H9 (cell line): ENCODE measurements around the gene PPP1R14C. TPM values are rescaled to one million over a fixed set of nuclear protein-coding genes. Genes with fewer than 3 reads are reported as not detected.

Experiments
- DNase-seq: peaks from one replicate; pipeline ENCODE4 v3.0.0-alpha.2; 2017
- H2AFZ ChIP-seq: one replicate; pipeline ENCODE4 v1.6.1; 2013; ENCODE audit warnings: mild to moderate bottlenecking, low read length, control low read depth, moderate library complexity
- H2AK5ac ChIP-seq: 2 replicates; pipeline ENCODE4 v1.6.1; 2013; ENCODE audit warnings: low read length, control low read depth, mixed read lengths; ENCODE audit not compliant: insufficient read length
- H2BK120ac ChIP-seq: one replicate; pipeline ENCODE4 v1.6.1; 2013; ENCODE audit warnings: low read depth, mild to moderate bottlenecking, low read length, control low read depth, inconsistent platforms; ENCODE audit not compliant: poor library complexity, severe bottlenecking
- H2BK12ac ChIP-seq: 2 replicates; pipeline ENCODE4 v1.6.1; 2013; ENCODE audit warnings: low read length, control low read depth, mixed read lengths, low read depth; ENCODE audit not compliant: insufficient read length
- H2BK15ac ChIP-seq: 2 replicates; pipeline ENCODE4 v1.6.1; 2013; ENCODE audit warnings: low read depth, low read length, control low read depth
- H2BK20ac ChIP-seq: one replicate; pipeline ENCODE4 v1.6.1; 2013; ENCODE audit warnings: low read depth, mild to moderate bottlenecking, low read length, control low read depth, inconsistent platforms; ENCODE audit not compliant: poor library complexity, severe bottlenecking
- H2BK5ac ChIP-seq: 2 replicates; pipeline ENCODE4 v1.6.1; 2013; ENCODE audit warnings: low read length, control low read depth, mixed read lengths; ENCODE audit not compliant: insufficient read length
- H3K14ac ChIP-seq: 2 replicates; pipeline ENCODE4 v1.6.1; 2013; ENCODE audit warnings: low read length, control low read depth; ENCODE audit not compliant: insufficient read depth
- H3K18ac ChIP-seq: 2 replicates; pipeline ENCODE4 v1.6.1; 2013; ENCODE audit warnings: low read depth, mild to moderate bottlenecking, mixed read lengths, low read length, control low read depth; ENCODE audit not compliant: insufficient read length
- H3K23ac ChIP-seq: 2 replicates; pipeline ENCODE4 v1.6.1; 2013; ENCODE audit warnings: low read length, control low read depth, mixed read lengths, low read depth; ENCODE audit not compliant: insufficient read length
- H3K23me2 ChIP-seq: 2 replicates; pipeline ENCODE4 v1.6.1; 2013; ENCODE audit warnings: low read depth, mild to moderate bottlenecking, mixed read lengths, low read length, control low read depth; ENCODE audit not compliant: insufficient read length, poor library complexity, severe bottlenecking
- H3K27ac ChIP-seq: 2 replicates; pipeline ENCODE4 v1.5.1; 2013; ENCODE audit warnings: low read length, control low read depth, mixed read lengths, low read depth; ENCODE audit not compliant: insufficient read length
- H3K27me3 ChIP-seq: 2 replicates; pipeline ENCODE4 v1.6.1; 2013; ENCODE audit warnings: low read length, control low read depth, inconsistent platforms; ENCODE audit not compliant: insufficient read depth
- H3K4ac ChIP-seq: 2 replicates; pipeline ENCODE4 v1.6.1; 2013; ENCODE audit warnings: low read depth, mild to moderate bottlenecking, control low read depth, inconsistent platforms, low read length, moderate library complexity
- H3K4me1 ChIP-seq: 2 replicates; pipeline ENCODE4 v1.6.1; 2013; ENCODE audit warnings: low read length, control low read depth, inconsistent platforms; ENCODE audit not compliant: insufficient read depth
- H3K4me2 ChIP-seq: 2 replicates; pipeline ENCODE4 v1.6.1; 2013; ENCODE audit warnings: low read length, control low read depth, mixed read lengths; ENCODE audit not compliant: insufficient read length, insufficient read depth
- H3K56ac ChIP-seq: 2 replicates; pipeline ENCODE4 v1.6.1; 2013; ENCODE audit warnings: low read depth, mild to moderate bottlenecking, mixed read lengths, low read length, control low read depth; ENCODE audit not compliant: insufficient read length
- H3K79me1 ChIP-seq: 2 replicates; pipeline ENCODE4 v1.6.1; 2013; ENCODE audit warnings: low read depth, mild to moderate bottlenecking, moderate library complexity, low read length, control low read depth, inconsistent platforms; ENCODE audit not compliant: insufficient read depth, poor library complexity, severe bottlenecking
- H3K79me2 ChIP-seq: 2 replicates; pipeline ENCODE4 v1.6.1; 2013; ENCODE audit warnings: low read length, control low read depth, inconsistent platforms; ENCODE audit not compliant: insufficient read depth
- H3K9ac ChIP-seq: 2 replicates; pipeline ENCODE4 v1.6.1; 2013; ENCODE audit warnings: low read length, control low read depth, mixed read lengths; ENCODE audit not compliant: insufficient read length; ENCODE audit errors: extremely low read depth
- H3K9me3 ChIP-seq: one replicate; pipeline ENCODE4 v1.6.1; 2013; ENCODE audit warnings: low read depth, low read length, inconsistent platforms; ENCODE audit not compliant: control insufficient read depth
- H3T11ph ChIP-seq: one replicate; pipeline ENCODE4 v1.6.1; 2013; ENCODE audit warnings: mild to moderate bottlenecking, low read length, control low read depth, inconsistent platforms
- H4K20me1 ChIP-seq: one replicate; pipeline ENCODE4 v1.6.1; 2013; ENCODE audit not compliant: control insufficient read depth, insufficient read length, insufficient read depth
- H4K5ac ChIP-seq: 2 replicates; pipeline ENCODE4 v1.6.1; 2013; ENCODE audit warnings: low read depth, mild to moderate bottlenecking, mixed read lengths, low read length, control low read depth; ENCODE audit not compliant: insufficient read length
- H4K8ac ChIP-seq: replicated peaks from 2 replicates; pipeline ENCODE4 v1.6.1; 2013; ENCODE audit warnings: low read length, control low read depth, mixed read lengths, low read depth; ENCODE audit not compliant: insufficient read length
- H4K91ac ChIP-seq: 2 replicates; pipeline ENCODE4 v1.6.1; 2013; ENCODE audit warnings: low read depth, mild to moderate bottlenecking, moderate library complexity, mixed read lengths, low read length, control low read depth; ENCODE audit not compliant: insufficient read length
- H3K27ac Mint-ChIP-seq, 3 experiments: 2 replicates in 2 of 3; 3 replicates in 1 of 3; pipeline ENCODE4 v1.8.0; 2020 to 2021; ENCODE audit warnings: mixed read lengths in 3 of 3, mild to moderate bottlenecking in 1 of 3, moderate library complexity in 1 of 3
- H3K27me3 Mint-ChIP-seq: 2 replicates; pipeline ENCODE4 v1.8.0; 2021; ENCODE audit warnings: low read depth, mild to moderate bottlenecking, moderate library complexity, mixed read lengths
- H3K36me3 Mint-ChIP-seq, 3 experiments: 2 replicates in 2 of 3; 3 replicates in 1 of 3; pipeline ENCODE4 v1.8.0; 2020 to 2021; ENCODE audit warnings: low read depth in 3 of 3, mixed read lengths in 3 of 3; ENCODE audit not compliant: insufficient read depth in 1 of 3
- H3K4me1 Mint-ChIP-seq, 2 experiments: 2 replicates each; pipeline ENCODE4 v1.8.0; 2020; ENCODE audit warnings: mixed read lengths in 2 of 2
- H3K4me3 Mint-ChIP-seq, 2 experiments: 2 replicates in 1 of 2; 3 replicates in 1 of 2; pipeline ENCODE4 v1.8.0; 2020 to 2021; ENCODE audit warnings: mild to moderate bottlenecking in 2 of 2, mixed read lengths in 2 of 2, moderate library complexity in 1 of 2
- H3K9me3 Mint-ChIP-seq, 2 experiments: 2 replicates in 1 of 2; 3 replicates in 1 of 2; pipeline ENCODE4 v1.8.0; 2020; ENCODE audit warnings: mild to moderate bottlenecking in 2 of 2, mixed read lengths in 2 of 2, moderate library complexity in 1 of 2
- CTCF ChIP-seq: fragments of 200-600 bp; sonication (generic); conservative IDR thresholded peaks from 3 replicates; pipeline ENCODE4 v1.8.0; 2021; ENCODE audit warnings: antibody characterized with exemption, mild to moderate bottlenecking
- WGBS: extraction: QIAGEN DNeasy Blood & Tissue Kit; methylation state at CpG from one replicate; pipeline ENCODE4 v1.1.7; 2013; ENCODE audit warnings: missing lambda C conversion rate, low lambda C conversion rate, mixed read lengths; ENCODE audit not compliant: insufficient read length; ENCODE audit errors: extremely low coverage; 5-methylcytosine and 5-hydroxymethylcytosine counted together
- total RNA-seq: library from RNA; stranded (reverse); gene quantifications from 2 replicates; pipeline ENCODE4 v1.2.1, GENCODE V29; 2021

PPP1R14C gene
- total RNA-seq, 1 experiment from 2014 or later, result 0.37 TPM

GRCh38 chr6:150116200-150116800, 26.5 kb upstream of the PPP1R14C start:
- no peak for TF ChIP-seq CTCF
- no peak overlapping the region for H3K23ac ChIP-seq

More at GRCh38 chr6:150116200-150116800, 26.5 kb upstream of the PPP1R14C start:
- Histone ChIP-seq H3K9ac (no peak overlapping the region), H3K27me3 (no peaks in the 10 kb centered on the region), H4K5ac (no peak overlapping the region), H3K79me1 (no peaks in the 10 kb centered on the region), H4K91ac (no peak overlapping the region), H3K14ac (no peak overlapping the region), H3K56ac (no peak overlapping the region), H2BK20ac (no peak overlapping the region), H3K27ac (no peak overlapping the region), H3K79me2 (no peaks in the 10 kb centered on the region), H3K23me2 (no peaks in the 10 kb centered on the region), H2BK120ac (no peak overlapping the region), H3K4me2 (no peak overlapping the region), H2AFZ (no peak overlapping the region), H4K20me1 (no peaks in the 10 kb centered on the region), H3K18ac (no peak overlapping the region), H3K4ac (no peak overlapping the region), H2BK12ac (no peak overlapping the region), H2BK5ac (no peak overlapping the region), H3K4me1 (no peaks in the 10 kb centered on the region; the same call in 1 of the 2 replicates), H3T11ph (no peak overlapping the region), H2BK15ac (no peak overlapping the region), H3K9me3 (no peaks in the 10 kb centered on the region), H2AK5ac (no peak overlapping the region), H4K8ac (no peak overlapping the region)
- H3K9me3 Mint-ChIP-seq, result peaks cover 6 to 7% of the 10 kb centered on the region in 2 experiments; a peak in 4 of 5 replicates
- DNase-seq, result no peak
- H3K27me3 Mint-ChIP-seq, result peaks cover 7% of the 10 kb centered on the region
- peaks cover 8 to 9% of the 10 kb centered on the region in 2 experiments for H3K4me1 Mint-ChIP-seq
- no peak overlapping the region for H3K27ac Mint-ChIP-seq
- no peak overlapping the region for H3K4me3 Mint-ChIP-seq
- WGBS, result no CpG with 5 or more reads among the region's 8 CpGs
- peaks cover 0 to 5% (median 2%) of the 10 kb centered on the region in 3 experiments; a peak in 4 of 7 replicates for H3K36me3 Mint-ChIP-seq
